HG03354 (cell line): Measurements from ENCODE around the gene NELFCD.

Experiments used
- ATAC-seq: cut with Tn5 transposase; IDR thresholded peaks from one replicate; pipeline ENCODE4 v1.9.1; 2021; ENCODE audit warnings: mild to moderate bottlenecking; ENCODE audit not compliant: unreplicated experiment, poor library complexity, severe bottlenecking

NELFCD gene

DNA sequence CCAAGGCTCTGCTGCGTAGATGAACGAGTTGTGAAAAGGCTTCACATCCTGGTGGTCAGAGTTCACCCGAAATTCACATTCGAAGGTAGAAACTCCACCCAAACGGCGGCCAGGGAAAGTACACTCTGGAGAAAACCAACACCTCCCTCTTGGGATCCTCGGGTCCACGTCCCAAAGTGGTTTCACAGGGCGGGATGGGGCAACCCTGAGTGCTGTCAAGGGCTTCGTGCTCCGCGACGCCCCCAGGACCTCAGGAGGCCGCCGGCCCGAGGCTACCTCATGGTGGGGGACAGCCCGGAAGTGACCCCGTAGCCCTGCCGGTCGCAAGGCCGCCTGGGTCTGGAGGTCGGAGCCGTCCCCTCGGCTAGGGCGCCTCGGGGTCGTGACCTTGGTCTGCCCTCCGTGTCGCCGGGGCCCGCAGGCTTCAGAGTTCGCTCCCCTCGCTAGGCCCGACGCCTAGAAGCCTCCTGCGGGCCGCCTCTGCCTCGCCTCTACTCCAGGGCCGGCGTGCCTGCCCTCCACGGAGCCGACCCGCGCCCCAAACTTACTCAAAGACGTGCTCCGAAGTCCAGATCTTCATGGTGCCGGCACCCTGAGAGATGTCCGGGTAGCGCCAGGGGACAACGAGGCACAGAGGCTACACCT, 61.2 kb downstream of the NELFCD start, which contains the start of gene PRELID3B:
Gene PRELID3B, minus strand, starts transcription at position 636 of the 645 bp plus-strand sequence. Its CDS starts 56 bp downstream, at position 580.
- peak; percentile 28 for ATAC-seq

DNA sequence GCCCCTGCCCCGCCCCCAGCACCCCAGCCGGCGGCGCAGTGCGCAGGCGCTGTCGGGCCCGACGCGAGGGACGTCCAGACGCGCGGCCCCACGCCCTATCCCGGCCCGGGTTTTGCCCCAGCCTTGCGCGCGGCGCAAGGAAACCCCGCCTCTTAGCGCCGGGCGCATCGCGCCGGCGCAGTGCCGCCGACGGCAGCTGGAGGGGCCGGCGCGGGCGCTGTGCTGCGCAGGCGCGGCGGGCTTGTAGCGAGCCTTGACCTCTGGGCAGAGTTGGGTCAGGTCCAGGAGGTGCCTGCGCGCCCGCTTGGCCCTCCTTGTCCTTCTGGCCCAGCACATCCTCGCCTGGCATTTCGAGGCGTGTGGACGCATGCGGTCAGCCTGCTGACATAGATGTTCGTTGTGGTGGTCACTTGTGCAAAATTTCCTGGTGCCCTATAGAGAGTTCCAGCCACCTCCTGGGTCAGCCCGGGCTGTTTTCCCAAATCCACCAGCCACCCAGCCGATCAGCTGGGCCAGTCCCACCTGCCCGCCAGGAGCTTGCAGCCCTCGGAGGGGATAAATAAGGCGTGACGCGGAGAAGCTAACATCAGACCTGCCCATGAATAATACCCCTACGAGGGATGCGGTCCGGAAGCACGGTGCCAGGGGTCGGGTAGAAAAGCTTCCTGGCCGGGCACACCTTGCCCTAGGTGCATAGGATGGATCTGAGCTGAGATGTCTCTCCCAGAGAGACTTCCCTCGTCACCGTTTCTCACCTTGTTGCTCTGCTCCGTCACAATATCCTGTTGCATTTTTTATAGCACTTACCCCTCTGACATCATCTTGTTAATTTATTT, 62.0 kb downstream of the NELFCD start:
- ATAC-seq = peak; percentile 93

DNA sequence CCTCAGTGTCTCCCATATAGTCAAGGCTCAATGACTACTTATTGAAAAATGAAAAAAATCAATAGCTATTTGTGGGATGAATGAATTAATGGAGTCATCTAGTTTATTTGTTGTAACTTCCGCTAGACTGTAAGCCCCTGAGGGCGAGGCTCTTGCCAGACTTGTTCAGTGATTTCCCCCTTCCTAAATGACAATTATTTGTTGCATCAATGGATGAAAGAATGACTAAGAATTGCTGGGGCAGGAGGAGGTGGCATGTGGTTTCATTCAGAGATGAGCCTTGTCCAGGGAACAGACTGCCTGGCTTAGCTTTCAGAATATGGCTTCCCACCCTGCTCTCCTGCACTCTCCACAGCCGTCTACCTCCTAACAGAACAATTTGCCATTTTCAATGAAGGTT, 62.6 kb downstream of the NELFCD start:
- no peak for ATAC-seq

DNA sequence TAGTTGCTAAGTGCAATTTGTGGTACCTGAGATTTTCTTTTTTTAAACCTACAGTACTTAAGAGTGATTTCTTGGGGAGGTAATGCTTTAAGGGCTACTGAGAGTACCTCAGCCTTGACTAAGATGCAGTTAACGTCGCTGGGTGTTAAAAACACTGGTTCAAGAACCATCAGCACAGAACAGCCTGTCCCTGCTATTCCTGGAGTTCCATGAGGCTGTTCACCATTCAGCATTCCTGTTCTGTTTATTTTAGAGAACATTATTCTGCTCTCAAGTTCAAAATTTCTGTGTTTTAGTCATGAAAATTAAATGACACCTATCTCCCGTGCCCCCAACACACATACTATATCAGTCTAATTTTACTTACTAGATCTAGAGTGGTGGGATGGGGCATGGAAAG, 63.2 kb downstream of the NELFCD start:
- ATAC-seq = no peak
